GM18498 (cell line): ENCODE results near the gene LINC00237.

ENCODE experiments used
- ATAC-seq: cut with Tn5 transposase; IDR thresholded peaks from one replicate; pipeline ENCODE4 v1.9.1; 2021; ENCODE audit warnings: mild to moderate bottlenecking, moderate library complexity; ENCODE audit not compliant: unreplicated experiment

LINC00237 gene

GRCh38 chr20:21099751-21100577, 6.2 kb downstream of the LINC00237 start:
- ATAC-seq: peak; percentile 42

GRCh38 chr20:21096321-21097043, 9.7 kb downstream of the LINC00237 start:
- ATAC-seq: no peak

GRCh38 chr20:21092806-21093205, 13.4 kb downstream of the LINC00237 start:
- no peak for ATAC-seq

- no peak for ATAC-seq
Measured at GRCh38 chr20:21090721-21091120, 15.4 kb downstream of the LINC00237 start.

- ATAC-seq: no peak
Measured at GRCh38 chr20:21090111-21090618, 16.0 kb downstream of the LINC00237 start.

GRCh38 chr20:21089391-21089790, 16.8 kb downstream of the LINC00237 start:
- ATAC-seq: no peak

- no peak for ATAC-seq
Measured at GRCh38 chr20:21087862-21088540, 18.2 kb downstream of the LINC00237 start.

- ATAC-seq: no peak
Measured at GRCh38 chr20:21083825-21084325, 22.3 kb downstream of the LINC00237 start.

GRCh38 chr20:21082584-21082983, 23.6 kb downstream of the LINC00237 start:
- no peak for ATAC-seq

- no peak for ATAC-seq
Measured at GRCh38 chr20:21077809-21078345, 28.3 kb downstream of the LINC00237 start.

GRCh38 chr20:21076073-21076472, 30.1 kb downstream of the LINC00237 start:
- ATAC-seq: no peak

GRCh38 chr20:21075471-21075870, 30.7 kb downstream of the LINC00237 start:
- no peak for ATAC-seq

- peak; percentile 99 for ATAC-seq
Measured at GRCh38 chr20:21074605-21075336, 31.4 kb downstream of the LINC00237 start.

- no peak for ATAC-seq
Measured at GRCh38 chr20:21067255-21067654, 38.9 kb downstream of the LINC00237 start.

- no peak for ATAC-seq
Measured at GRCh38 chr20:21064924-21065323, 41.2 kb downstream of the LINC00237 start.

GRCh38 chr20:21063276-21063675, 42.9 kb downstream of the LINC00237 start:
- ATAC-seq: no peak

- ATAC-seq: no peak
Measured at GRCh38 chr20:21053002-21053762, 53.0 kb downstream of the LINC00237 start.

- no peak for ATAC-seq
Measured at GRCh38 chr20:21052686-21053001, 53.5 kb downstream of the LINC00237 start.

GRCh38 chr20:21052241-21052640, 53.9 kb downstream of the LINC00237 start:
- no peak for ATAC-seq

GRCh38 chr20:21050710-21051109, 55.4 kb downstream of the LINC00237 start:
- ATAC-seq: no peak
